ENCODE measurements around the gene PLXNB2.
"Not testable (repeated sequence)": the region's sequence is repeated elsewhere in the genome, so short reads cannot be mapped to it uniquely, and the experiment has no call there.

PLXNB2 gene, protein sequence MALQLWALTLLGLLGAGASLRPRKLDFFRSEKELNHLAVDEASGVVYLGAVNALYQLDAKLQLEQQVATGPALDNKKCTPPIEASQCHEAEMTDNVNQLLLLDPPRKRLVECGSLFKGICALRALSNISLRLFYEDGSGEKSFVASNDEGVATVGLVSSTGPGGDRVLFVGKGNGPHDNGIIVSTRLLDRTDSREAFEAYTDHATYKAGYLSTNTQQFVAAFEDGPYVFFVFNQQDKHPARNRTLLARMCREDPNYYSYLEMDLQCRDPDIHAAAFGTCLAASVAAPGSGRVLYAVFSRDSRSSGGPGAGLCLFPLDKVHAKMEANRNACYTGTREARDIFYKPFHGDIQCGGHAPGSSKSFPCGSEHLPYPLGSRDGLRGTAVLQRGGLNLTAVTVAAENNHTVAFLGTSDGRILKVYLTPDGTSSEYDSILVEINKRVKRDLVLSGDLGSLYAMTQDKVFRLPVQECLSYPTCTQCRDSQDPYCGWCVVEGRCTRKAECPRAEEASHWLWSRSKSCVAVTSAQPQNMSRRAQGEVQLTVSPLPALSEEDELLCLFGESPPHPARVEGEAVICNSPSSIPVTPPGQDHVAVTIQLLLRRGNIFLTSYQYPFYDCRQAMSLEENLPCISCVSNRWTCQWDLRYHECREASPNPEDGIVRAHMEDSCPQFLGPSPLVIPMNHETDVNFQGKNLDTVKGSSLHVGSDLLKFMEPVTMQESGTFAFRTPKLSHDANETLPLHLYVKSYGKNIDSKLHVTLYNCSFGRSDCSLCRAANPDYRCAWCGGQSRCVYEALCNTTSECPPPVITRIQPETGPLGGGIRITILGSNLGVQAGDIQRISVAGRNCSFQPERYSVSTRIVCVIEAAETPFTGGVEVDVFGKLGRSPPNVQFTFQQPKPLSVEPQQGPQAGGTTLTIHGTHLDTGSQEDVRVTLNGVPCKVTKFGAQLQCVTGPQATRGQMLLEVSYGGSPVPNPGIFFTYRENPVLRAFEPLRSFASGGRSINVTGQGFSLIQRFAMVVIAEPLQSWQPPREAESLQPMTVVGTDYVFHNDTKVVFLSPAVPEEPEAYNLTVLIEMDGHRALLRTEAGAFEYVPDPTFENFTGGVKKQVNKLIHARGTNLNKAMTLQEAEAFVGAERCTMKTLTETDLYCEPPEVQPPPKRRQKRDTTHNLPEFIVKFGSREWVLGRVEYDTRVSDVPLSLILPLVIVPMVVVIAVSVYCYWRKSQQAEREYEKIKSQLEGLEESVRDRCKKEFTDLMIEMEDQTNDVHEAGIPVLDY (N-terminal part only)

GRCh38 chr22:50306753-50307749 is at the start of gene PLXNB2:
Gene PLXNB2 (minus strand): TSS chr22:50307646. CDS start chr22:50290584, 17,062 bp downstream.
- H3K4me3 ChIP-seq (ENCODE audit: low read depth, low read length): peak within 1 kb of the TSS; percentile 96
- DNase-seq (ENCODE audit: low read depth): no peak

- no peak for DNase-seq (ENCODE audit: low read depth)
- no peak overlapping the region for H3K4me3 ChIP-seq (ENCODE audit: low read depth, low read length)
These were observed 49.8 kb upstream of the PLXNB2 start for GRCh38 chr22:50357222-50357621.

DNA sequence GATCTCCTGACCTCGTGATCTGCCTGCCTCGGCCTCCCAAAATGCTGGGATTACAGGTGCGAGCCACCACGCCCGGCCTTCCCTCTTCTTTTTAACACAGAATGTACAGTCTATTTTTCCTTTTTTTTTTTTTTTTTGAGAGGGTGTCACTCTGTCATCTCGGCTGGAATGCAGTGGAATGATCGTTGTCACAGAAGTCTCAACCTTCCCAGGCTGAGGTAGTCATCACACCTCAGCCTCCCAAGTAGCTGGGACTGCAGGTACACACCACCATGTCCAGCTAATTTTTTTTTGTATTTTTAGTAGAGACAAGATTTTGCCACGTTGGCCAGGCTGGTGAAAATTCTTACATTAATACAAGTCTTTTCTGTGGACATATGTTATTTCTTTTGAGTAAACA is 48.7 kb upstream of the PLXNB2 start:
- H3K4me3 ChIP-seq (ENCODE audit: low read depth, low read length): no peak overlapping the region
- DNase-seq (ENCODE audit: low read depth): no peak

DNA sequence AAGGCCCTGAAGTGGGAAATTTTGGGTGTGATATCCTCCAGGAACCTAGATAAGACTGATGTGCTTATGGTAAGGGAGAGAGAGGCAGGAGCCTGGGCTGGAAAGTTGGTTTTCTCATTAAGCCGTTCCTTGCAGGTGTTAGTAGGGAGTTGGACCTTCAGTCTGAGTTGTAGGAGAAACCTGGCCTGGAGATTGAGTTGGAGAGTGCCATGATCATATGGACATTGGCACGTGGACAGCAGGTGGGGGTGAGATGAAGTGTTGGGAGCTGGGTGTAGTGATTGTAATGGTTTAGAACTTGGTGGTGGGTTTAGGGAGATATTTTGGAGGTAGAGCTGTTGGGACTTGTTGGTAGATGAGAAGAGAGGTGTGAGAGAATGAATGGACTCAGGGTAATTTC is 40.6 kb upstream of the PLXNB2 start:
- no peak overlapping the region for H3K4me3 ChIP-seq (ENCODE audit: low read depth, low read length)
- no peak for DNase-seq (ENCODE audit: low read depth)

GRCh38 chr22:50347157-50347556 is 39.7 kb upstream of the PLXNB2 start:
- no peak for DNase-seq (ENCODE audit: low read depth)
- H3K4me3 ChIP-seq (ENCODE audit: low read depth, low read length): no peak overlapping the region

GRCh38 chr22:50346470-50346869 is 39.0 kb upstream of the PLXNB2 start:
- H3K4me3 ChIP-seq (ENCODE audit: low read depth, low read length): no peak overlapping the region
- DNase-seq (ENCODE audit: low read depth): no peak

DNA sequence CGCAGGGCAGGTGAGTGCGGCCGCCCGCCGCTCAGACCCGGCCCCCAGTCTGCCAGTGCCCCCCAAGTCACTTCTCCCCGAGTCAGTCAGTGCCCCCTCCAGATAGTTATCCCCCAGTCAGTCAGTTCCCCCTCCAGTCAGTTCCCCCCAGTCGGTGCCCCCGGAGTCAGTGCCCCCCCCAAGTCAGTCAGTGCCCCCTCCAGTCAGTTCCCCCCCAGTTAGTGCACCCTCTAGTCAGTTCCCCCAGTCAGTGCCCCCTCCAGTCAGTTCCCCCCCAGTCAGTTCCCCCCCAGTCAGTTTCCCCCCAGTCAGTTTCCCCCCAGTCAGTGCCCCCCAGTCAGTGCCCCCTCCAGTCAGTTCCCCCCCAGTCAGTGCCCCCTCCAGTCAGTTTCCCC is 36.1 kb upstream of the PLXNB2 start:
- no peak for DNase-seq (ENCODE audit: low read depth)
- peak overlapping the region; percentile 75 for H3K4me3 ChIP-seq (ENCODE audit: low read depth, low read length)

- DNase-seq (ENCODE audit: low read depth): no peak
- H3K4me3 ChIP-seq (ENCODE audit: low read depth, low read length): peak within 1 kb of the TSS; percentile 75
These were observed 35.5 kb upstream of the PLXNB2 start, which contains the start of gene PPP6R2 for GRCh38 chr22:50342651-50343540. Gene PPP6R2 (plus strand): TSS chr22:50343327. CDS start chr22:50393909, 50,582 bp downstream.

DNA sequence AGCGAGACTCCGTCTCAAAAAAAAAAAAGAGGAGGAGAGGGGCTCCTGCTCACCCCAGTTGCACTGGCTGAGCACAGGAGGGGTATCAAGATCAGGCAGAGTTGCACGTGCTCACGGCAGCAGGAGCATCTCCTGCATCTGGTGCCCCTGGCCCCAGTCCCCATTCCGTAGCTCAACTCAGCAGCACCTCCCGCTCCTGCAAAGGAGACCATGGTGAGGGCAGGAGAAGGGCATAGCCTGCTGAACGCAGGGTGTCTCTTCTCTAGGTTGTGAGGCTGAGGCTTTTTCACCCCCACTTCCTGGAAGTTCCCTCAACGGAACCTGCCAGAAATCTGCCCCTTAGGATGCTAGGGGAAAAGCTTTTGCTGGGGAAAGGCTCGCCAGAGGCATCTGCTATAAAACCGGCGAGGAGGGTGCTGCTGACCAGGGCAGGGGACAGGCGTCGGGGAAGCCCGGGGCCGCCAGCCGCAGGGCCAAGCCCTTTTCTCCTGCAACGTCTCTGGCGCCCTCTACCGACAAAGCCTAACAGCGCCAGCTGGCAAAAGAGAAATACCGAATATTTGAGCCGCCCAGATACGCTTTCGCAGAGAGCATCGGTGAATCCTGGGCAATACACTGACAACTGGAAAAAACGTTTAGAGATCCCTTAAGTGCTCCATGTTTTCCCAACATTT is 34.7 kb upstream of the PLXNB2 start:
- H3K4me3 ChIP-seq (ENCODE audit: low read depth, low read length): peak overlapping the region; percentile 75
- no peak for DNase-seq (ENCODE audit: low read depth)

DNA sequence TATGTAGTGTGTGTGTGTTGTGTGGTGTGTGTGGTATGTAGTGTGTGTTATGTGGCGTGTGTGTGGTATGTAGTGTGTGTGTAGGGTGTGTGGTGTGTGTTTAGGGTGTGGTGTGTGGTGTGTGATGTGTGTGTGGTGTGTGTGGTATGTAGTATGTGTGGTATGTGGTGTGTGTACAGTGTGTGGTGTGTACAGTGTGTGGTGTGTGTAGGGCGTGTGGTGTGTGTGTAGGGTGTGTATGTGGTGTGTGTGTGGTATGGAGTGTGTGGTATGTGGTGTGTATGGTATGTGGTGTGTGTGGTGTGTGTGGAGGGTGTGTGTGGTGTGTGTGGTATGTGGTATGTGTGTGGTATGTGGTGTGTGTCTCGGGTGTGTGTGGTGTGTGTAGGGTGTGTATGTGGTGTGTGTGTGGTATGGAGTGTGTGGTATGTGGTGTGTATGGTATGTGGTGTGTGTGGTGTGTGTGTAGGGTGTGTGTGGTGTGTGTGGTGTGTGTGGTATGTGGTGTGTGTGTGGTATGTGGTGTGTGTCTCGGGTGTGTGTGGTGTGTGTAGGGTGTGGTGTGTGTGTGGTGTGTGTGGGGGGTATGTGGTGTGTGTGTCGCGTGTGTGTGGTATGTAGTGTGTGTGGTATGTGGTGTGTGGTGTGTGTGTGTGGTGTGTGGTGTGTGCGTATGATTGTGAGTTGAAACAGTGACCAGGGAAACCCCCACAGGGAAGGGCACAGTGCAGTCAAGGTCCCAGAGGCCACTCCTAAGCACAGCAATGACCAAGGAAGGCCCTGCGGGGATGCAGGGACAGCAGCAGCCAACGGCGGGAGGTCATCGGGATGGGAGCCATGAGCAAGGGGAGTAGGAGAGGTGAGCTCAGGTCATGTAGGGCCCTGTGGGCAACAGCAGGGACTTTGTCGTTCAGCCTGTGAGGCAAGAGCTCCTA is 32.8 kb upstream of the PLXNB2 start:
- DNase-seq (ENCODE audit: low read depth): no peak
- no peak overlapping the region for H3K4me3 ChIP-seq (ENCODE audit: low read depth, low read length)

DNA sequence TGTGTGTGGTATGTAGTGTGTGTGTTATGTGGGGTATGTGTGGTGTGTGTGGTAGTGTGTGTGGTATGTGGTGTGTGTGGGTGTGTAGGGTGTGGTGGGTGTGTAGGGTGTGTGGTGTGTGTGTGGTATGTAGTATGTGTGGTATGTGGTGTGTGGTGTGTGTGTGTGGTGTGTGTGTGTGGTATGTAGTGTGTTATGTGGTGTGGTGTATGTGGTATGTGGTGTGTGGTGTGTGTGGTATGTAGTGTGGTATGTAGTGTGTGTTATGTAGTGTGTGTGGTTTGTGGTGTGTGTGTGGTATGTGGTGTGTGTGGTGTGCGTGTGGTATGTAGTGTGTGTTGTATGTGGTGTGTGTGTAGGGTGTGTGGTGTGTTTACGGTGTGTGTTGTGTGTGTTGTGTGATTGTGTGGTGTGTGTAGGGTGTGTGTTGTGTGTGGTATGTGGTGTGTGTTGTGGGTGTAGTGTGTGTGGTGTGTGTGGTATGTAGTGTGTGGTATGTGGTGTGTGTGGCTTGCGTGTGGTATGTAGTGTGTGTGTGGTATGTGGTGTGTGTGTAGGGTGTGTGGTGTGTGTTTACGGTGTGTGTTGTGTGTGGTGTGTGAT is 31.5 kb upstream of the PLXNB2 start:
- no peak for DNase-seq (ENCODE audit: low read depth)
- H3K4me3 ChIP-seq (ENCODE audit: low read depth, low read length): no peak overlapping the region

GRCh38 chr22:50338042-50338573 is 30.7 kb upstream of the PLXNB2 start:
- no peak for DNase-seq (ENCODE audit: low read depth)
- H3K4me3 ChIP-seq (ENCODE audit: low read depth, low read length): no peak overlapping the region

- no peak overlapping the region for H3K4me3 ChIP-seq (ENCODE audit: low read depth, low read length)
These were observed 30.0 kb upstream of the PLXNB2 start for GRCh38 chr22:50337262-50338041.

DNA sequence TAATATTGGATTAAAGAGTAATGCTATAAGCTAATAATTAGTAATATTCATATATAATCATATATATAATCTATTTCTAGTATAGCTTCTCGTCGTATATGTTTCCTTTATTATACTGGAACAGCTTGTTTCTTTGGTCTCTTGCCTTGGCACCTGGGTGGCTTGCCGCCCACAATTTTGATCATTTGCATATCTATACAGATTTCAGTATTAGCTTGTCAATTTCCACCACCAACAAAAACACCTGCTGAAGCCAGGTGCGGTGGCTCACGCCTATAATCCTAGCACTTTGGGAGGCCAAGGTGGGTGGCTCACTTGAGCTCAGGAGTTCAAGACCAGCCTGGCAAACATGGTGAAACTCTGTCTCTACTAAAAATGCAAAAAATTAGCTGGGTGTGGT is 27.0 kb upstream of the PLXNB2 start:
- H3K4me3 ChIP-seq (ENCODE audit: low read depth, low read length); DNase-seq (ENCODE audit: low read depth): not testable (repeated sequence)

More at GRCh38 chr22:50337262-50338041, 30.0 kb upstream of the PLXNB2 start:
- DNase-seq (ENCODE audit: low read depth): no peak

GRCh38 chr22:50329236-50329635 is 21.8 kb upstream of the PLXNB2 start:
- H3K4me3 ChIP-seq (ENCODE audit: low read depth, low read length): no peak overlapping the region
- no peak for DNase-seq (ENCODE audit: low read depth)

Data from skeletal muscle cell (primary cell).